GM21381 (cell line): ENCODE results near the gene CCL14.

ENCODE experiments used
- ATAC-seq: cut with Tn5 transposase; IDR thresholded peaks from one replicate; pipeline ENCODE4 v1.9.1; 2021; ENCODE audit warnings: mild to moderate bottlenecking, moderate library complexity; ENCODE audit not compliant: unreplicated experiment

CCL14 gene

DNA sequence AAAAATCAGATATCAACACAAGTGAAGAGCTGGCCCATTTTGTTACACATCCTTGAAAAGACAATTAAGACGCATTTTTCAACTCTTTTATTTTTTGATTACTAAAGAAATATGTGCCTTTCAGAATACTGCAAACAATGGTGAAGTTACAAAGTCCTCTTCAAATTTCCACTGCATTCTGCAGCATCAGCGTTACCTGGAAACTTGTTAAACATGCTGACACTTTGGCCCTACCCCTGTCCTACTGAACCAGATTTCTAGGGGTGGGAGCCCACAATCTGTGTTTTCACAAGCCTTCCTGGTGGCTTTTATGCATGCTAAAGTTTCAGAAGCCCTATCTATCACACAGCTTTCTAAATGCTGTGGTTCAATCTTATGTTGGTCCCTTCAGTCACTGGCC is 4.5 kb upstream of the CCL14 start:
- ATAC-seq = no peak

- no peak for ATAC-seq
These were observed 1.6 kb upstream of the CCL14 start for GRCh38 chr17:35988164-35988563.

GRCh38 chr17:35984140-35984539 is 2.4 kb downstream of the CCL14 start:
- no peak for ATAC-seq

- ATAC-seq = no peak
These were observed 3.9 kb downstream of the CCL14 start for GRCh38 chr17:35982409-35983191.

DNA sequence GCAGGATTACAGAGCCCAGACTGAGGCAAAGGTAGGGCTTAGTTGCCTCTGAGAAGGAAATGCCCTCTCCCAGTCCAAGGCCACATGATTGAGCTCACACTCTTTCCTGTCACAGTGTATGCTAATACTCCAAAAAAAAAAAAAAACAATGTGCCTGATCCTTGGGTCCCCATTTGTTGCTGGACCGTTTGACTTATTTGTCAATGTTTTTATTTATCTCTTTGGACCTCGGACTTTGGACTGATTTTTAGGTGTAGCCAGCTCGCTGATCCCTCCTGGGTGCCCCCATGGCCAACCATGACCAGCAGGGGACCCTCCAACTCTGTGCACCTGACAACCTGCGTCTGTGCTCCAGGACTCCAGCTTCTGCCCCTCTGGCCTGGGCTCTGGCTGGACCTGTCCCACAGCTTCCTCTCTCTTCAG is 4.6 kb downstream of the CCL14 start:
- no peak for ATAC-seq

DNA sequence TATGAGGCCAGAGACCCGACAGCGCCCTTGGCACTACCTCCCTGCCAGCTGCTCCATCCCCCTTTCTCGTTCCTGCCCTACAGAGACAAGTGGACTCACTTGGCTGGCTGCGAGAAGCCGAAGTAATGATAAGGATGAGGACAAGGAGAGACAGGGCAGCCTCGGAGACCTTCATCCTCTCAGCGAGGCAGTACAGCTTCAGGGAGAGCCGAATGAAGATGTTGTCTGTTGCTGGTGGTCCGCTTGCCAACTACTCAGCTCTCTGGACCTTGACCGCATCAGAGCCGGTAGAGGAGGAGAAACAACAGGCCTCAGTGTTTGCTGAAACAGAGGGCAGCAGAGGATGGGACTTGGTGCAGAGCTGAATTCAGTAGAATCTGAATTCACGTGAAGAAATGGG is 5.3 kb downstream of the CCL14 start, which contains the start of gene CCL16:
CCL16 (minus strand) TSS at position 252 of the 400 bp plus-strand sequence; CDS start at position 175, 77 bp downstream.
- no peak for ATAC-seq

DNA sequence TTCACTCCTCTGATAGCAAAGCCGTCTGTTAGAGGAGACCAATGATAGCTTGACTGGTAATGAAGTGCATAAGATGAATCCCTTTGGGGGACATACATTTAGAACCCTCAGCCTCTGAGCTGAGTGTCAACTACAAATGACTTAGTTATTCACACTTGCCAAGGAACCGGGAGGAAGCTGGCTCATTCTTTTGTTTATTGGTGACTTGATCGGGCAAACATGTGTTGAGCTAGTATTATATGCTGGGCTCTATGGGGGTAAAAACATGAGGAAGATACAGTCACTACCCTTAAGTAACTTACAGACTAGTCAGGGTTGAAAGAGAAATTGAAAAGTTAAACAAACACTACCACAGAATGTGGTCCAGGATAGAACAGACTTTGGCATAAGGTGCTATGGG is 8.2 kb downstream of the CCL14 start:
- no peak for ATAC-seq

GRCh38 chr17:35977509-35977908 is 9.0 kb downstream of the CCL14 start:
- no peak for ATAC-seq

GRCh38 chr17:35973333-35974260 is 12.9 kb downstream of the CCL14 start:
- no peak for ATAC-seq

DNA sequence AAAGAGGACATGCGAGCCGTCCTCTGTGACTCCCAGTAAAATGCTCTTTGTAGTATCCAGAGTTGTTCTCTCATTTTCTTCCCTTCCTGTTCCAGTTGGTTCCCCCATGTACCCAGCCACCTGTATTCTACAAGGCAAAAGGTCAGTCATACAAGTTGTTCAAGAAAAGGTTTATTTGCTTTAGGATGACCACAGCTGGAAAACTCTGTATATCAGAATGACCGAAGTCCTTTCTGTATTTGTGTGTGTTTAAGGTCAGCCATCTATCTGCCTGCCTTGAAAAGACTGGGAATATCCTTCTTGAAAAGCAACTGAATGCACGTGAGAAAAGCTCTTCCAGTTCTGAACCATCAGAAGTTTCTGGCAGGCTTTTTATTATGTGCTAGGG is 13.6 kb downstream of the CCL14 start:
- ATAC-seq = no peak

GRCh38 chr17:35972535-35972934 is 14.0 kb downstream of the CCL14 start:
- ATAC-seq = no peak

- no peak for ATAC-seq
These were observed 14.5 kb downstream of the CCL14 start for GRCh38 chr17:35972066-35972465.

DNA sequence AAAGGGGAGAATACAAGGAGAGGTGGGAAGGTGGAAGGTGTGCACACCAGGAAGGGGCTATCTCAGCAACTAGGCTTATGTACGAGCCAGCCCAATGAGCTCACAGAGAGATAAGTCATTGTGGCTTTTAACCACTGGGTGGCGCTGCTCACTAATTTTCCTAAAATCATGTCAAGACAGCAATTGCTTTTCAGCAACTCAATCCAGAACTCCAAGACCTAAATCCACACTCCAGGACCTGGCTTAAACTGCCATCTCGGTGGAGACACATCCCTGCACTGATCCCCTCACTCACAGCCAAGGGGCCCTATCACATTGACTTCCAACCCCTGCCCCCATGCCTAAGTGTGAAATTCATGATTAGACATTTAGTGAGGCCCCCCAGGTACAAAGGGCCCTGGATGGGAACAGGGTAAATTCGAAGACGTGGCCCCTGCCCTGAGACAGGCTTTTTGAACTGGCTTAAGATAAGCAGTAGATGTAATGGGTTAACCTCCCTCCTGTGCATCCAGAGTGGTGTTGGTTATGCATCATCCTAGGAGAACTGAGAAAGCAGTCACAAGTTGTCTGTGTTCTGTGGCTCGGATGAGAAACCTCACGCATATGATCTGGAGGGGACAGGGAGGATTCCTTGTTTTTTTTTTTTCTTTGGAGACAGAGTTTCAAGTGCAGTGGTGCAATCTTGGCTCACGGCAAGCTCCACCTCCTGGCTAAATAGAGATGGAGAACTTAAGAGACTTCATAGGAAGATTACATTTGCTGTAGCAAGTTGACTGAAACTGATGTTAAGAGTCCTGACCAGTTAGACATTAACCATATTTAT is 16.8 kb downstream of the CCL14 start:
- ATAC-seq = no peak

- ATAC-seq = no peak
These were observed 17.9 kb downstream of the CCL14 start for GRCh38 chr17:35968520-35969054.

DNA sequence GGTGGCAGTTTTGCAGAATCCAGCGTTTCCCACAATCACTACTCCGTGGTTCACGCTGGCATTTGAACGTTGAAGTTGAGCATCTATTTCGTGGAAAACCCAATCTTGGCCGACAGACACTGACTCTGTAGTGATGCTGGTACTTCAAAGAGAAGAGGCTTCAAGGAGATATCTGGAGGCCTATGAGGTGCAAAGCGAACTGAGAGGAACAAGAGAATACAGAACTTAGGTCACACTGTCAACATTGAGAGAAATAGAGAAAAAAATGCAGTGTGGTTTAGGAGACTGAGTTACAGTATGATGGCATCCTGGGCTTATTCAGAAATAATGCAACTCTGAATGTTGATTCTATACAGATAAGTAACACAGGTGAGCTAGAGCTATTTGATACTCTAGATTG is 21.3 kb downstream of the CCL14 start:
- ATAC-seq = no peak

- ATAC-seq = no peak
These were observed 22.9 kb downstream of the CCL14 start for GRCh38 chr17:35963663-35964062.

- ATAC-seq = no peak
These were observed 32.8 kb downstream of the CCL14 start for GRCh38 chr17:35953720-35954119.

DNA sequence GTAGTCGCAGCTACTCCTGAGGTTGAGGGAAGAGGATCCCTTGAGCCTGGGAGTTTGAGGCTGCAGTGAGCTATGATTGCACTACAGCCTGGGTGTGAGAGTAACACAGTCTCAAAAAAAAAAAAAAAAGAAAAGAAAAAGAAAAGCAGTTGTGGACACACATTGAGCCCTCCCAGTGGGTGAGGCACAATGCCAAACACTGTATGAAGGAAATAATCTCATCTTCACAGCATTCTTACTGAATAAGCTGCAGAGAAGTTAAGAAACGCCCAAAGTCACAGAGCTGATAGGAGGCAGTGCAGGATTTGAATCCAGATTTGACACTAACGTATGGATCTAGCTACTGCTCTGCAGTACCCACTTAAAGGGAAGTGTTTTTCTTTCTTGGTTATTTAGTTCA is 37.1 kb downstream of the CCL14 start:
- ATAC-seq = no peak

DNA sequence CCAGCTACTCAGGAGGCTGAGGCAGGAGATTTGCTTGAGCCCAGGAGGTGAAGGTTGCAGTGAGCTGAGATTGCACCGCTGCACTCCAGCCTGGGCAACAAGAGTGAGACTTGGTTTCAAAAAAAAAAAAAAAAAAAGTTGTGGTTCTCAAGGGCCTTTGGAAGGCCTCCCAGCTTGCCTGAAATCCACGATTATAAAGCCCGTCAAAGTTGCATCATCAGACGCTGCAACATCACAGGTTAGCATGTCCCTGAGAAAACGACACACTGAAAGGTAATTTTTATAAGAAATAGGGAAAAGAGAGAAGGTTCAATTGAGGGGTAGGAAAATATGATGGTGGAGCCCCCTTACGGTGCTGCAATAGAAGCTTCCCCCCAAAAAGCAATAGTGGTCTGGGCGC is 38.4 kb downstream of the CCL14 start:
- no peak for ATAC-seq

GRCh38 chr17:35947156-35947585 is 39.4 kb downstream of the CCL14 start:
- ATAC-seq = no peak

- no peak for ATAC-seq
These were observed 42.4 kb downstream of the CCL14 start for GRCh38 chr17:35944151-35944550.
